Measurements from ENCODE around the gene CTTNBP2NL.

Gene CTTNBP2NL

DNA sequence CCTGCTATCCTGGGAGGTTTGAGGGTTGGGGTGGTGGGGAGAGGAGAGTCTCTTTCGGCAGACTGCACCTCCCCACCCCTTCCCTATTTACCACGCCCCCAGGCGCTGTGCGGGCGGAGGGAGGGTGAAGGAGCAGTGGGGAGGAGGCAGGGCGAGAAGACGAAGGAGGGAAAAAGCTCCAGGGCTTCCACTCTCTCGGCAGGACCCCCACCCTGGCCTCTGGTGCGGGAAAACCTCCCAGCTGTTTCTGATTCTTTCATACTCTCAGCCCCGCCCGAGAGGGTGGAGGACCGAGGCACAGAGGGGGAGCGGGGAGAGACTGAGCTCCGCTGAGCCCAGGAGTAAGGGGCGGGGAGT, 111.9 kb downstream of the CTTNBP2NL start:
- DNase-seq (ENCODE audit: low spot score), result no peak

DNA sequence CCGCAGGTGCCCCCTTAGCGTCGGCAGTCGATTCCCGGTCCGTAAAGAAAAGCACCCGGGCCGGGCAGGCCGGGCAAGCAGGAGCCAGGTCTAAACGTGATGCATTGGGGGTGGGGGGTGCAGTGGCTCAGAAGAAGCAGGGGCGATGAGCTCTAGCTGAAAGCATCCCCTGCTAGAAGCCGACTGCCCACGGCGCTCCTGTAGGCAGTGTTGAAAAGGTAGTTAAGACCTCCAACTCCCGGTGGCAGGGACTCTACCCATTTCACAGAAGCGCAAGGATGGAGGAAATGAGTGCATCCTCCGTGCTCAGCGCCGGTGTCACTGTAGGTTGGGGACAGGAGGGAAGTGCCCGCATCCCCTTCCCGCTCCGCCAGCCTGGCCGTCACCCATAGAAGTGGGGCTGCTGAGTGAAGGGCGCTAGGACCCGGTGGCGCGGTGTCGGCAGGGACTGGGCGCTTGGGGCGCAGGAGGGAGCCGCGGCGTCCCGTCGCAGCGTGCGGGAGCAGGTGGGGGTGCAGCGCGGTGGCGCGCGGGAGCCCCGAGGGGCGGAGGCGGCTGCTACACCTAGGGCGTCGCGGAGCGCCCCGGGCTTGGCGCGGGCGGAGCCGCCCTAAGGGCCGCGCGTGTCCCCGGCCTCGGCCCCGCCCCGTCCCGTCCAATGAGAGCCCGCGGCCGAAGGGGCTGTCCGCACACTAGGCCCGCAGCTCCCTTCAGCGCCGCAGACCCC, 112.4 kb downstream of the CTTNBP2NL start, which contains the start of gene WNT2B:
Gene WNT2B (plus strand): TSS at position 688 of the 727 bp plus-strand sequence. CDS start 298 bp downstream, outside the sequence.
- no peak for DNase-seq (ENCODE audit: low spot score)

DNA sequence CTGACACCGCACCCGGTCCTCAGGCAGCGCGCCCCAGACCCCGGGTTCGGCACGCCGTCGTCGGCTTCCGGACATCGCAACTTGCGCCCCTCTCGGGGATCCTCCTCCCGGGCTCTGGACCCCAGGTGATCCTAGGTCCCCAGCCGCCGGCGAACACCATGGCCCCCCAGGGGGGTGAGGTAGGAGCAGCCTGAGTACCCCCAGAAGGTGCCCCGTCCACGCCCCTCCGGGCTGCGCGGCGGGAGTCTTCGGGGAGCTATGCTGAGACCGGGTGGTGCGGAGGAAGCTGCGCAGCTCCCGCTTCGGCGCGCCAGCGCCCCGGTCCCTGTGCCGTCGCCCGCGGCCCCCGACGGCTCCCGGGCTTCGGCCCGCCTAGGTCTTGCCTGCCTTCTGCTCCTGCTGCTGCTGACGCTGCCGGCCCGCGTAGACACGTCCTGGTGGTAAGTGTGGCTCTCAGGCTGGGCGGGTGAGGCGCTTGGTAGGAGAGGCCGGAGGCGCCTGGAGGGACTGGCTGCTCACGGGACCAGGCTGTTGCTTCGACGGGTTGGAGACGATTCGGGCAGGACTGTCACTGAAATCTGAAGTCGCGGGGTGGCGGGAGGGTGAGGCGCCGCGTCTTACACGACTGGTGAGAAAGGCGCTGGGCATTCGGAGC, 113.1 kb downstream of the CTTNBP2NL start:
- DNase-seq (ENCODE audit: low spot score), result no peak

DNA sequence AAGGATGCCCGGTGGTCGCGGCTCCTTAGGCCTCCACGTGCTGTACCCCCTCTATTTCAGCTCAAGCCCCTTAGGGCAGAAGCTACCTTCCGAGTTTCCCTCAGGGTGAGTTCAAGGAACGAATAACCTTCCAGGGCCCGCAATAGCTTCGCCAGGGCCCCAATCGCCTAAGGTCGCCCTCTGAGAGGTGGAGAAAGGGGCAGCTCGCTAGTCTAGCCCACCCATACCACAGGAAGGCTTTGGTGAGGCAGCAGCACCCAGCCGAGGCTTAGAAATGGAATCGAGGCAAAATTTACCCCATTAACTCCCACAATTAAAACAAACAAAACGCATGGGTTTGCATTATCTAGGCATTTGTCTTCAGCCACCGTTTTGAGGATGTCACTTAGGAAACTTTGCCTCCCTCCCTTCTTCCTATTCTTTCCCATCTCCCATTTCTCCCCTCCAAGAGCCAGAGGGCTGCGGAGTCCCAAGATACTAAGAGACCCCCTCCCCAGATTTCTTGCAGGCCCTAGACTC, 113.7 kb downstream of the CTTNBP2NL start:
- no peak for DNase-seq (ENCODE audit: low spot score)

DNA sequence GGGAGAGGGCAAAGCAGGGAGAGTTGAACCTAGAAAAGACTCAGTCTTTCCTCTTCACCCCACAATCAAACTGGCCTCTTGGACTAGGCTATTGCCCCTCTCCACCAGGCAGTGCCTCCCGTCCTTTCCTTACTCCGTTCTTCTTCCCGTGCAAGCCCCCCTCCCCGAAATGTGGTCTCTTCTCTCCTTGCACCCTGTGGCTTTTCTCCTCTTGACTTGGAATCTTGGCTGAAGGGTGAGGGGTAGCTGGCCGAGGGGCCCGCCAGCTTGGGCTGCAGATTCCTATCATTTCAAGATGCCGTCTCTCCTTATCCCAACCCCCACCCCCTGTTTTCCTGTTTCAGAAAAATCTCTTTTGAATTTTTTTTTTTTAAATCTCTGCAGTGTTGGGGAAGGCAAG, 114.3 kb downstream of the CTTNBP2NL start:
- DNase-seq (ENCODE audit: low spot score), result no peak
